NCI-H2107 (cell line): ENCODE measurements around the gene TLX3.

Experiments used
- DNase-seq: peaks from one replicate; lab custom pipeline; 2025; lab: John Stamatoyannopoulos, UW

Gene TLX3

GRCh38 chr5:171306166-171306565 lies 2.9 kb upstream of the TLX3 start:
- DNase-seq = no peak

- DNase-seq = no peak
Measured at GRCh38 chr5:171306781-171307591, 2.1 kb upstream of the TLX3 start.

GRCh38 chr5:171307789-171308452 lies 1.1 kb upstream of the TLX3 start:
- no peak for DNase-seq

GRCh38 chr5:171309276-171310211 lies 496 bp downstream of the TLX3 start:
- DNase-seq = no peak

GRCh38 chr5:171310212-171310818 lies 1.3 kb downstream of the TLX3 start:
- DNase-seq = no peak

- DNase-seq = no peak
Measured at GRCh38 chr5:171310819-171311321, 1.8 kb downstream of the TLX3 start.

GRCh38 chr5:171311322-171312077 lies 2.5 kb downstream of the TLX3 start:
- DNase-seq = no peak

- no peak for DNase-seq
Measured at GRCh38 chr5:171312129-171312974, 3.3 kb downstream of the TLX3 start.

GRCh38 chr5:171313481-171314206 lies 4.6 kb downstream of the TLX3 start:
- no peak for DNase-seq

- no peak for DNase-seq
Measured at GRCh38 chr5:171314728-171315385, 5.8 kb downstream of the TLX3 start.

GRCh38 chr5:171315386-171315891 lies 6.4 kb downstream of the TLX3 start:
- DNase-seq = no peak

GRCh38 chr5:171315925-171316257 lies 6.8 kb downstream of the TLX3 start:
- no peak for DNase-seq

GRCh38 chr5:171316258-171317121 lies 7.4 kb downstream of the TLX3 start:
- no peak for DNase-seq

GRCh38 chr5:171317230-171317629 lies 8.2 kb downstream of the TLX3 start:
- DNase-seq = no peak

GRCh38 chr5:171318026-171318425 lies 9.0 kb downstream of the TLX3 start:
- DNase-seq = no peak

GRCh38 chr5:171321447-171321846 lies 12.4 kb downstream of the TLX3 start:
- DNase-seq = no peak

GRCh38 chr5:171322527-171322926 lies 13.5 kb downstream of the TLX3 start:
- no peak for DNase-seq

- DNase-seq = no peak
Measured at GRCh38 chr5:171323007-171323406, 14.0 kb downstream of the TLX3 start.
